GM21786 (cell line): ENCODE measurements around the gene MAST3.

ENCODE experiments used
- ATAC-seq: cut with Tn5 transposase; IDR thresholded peaks from one replicate; pipeline ENCODE4 v1.9.1; 2021; ENCODE audit not compliant: unreplicated experiment

MAST3 gene

GRCh38 chr19:18110609-18111232, 13.1 kb downstream of the MAST3 start:
- ATAC-seq: no peak

- no peak for ATAC-seq
Measured at GRCh38 chr19:18112989-18113478, 15.5 kb downstream of the MAST3 start.

- ATAC-seq: no peak
Measured at GRCh38 chr19:18113827-18114226, 16.2 kb downstream of the MAST3 start.

- ATAC-seq: no peak
Measured at GRCh38 chr19:18114483-18114882, 16.9 kb downstream of the MAST3 start.

- no peak for ATAC-seq
Measured at GRCh38 chr19:18117364-18117691, 19.8 kb downstream of the MAST3 start.

GRCh38 chr19:18117692-18118378, 20.3 kb downstream of the MAST3 start:
- ATAC-seq: peak; percentile 79

GRCh38 chr19:18118420-18119012, 20.9 kb downstream of the MAST3 start:
- no peak for ATAC-seq

GRCh38 chr19:18119013-18119716, 21.6 kb downstream of the MAST3 start:
- ATAC-seq: no peak

- no peak for ATAC-seq
Measured at GRCh38 chr19:18119717-18120105, 22.1 kb downstream of the MAST3 start.

GRCh38 chr19:18120127-18120526, 22.5 kb downstream of the MAST3 start:
- no peak for ATAC-seq

GRCh38 chr19:18121166-18121565, 23.6 kb downstream of the MAST3 start:
- no peak for ATAC-seq

- ATAC-seq: no peak
Measured at GRCh38 chr19:18122424-18122823, 24.8 kb downstream of the MAST3 start.

GRCh38 chr19:18122860-18123795, 25.6 kb downstream of the MAST3 start:
- no peak for ATAC-seq

GRCh38 chr19:18123819-18124218, 26.2 kb downstream of the MAST3 start:
- ATAC-seq: no peak

- ATAC-seq: no peak
Measured at GRCh38 chr19:18126097-18126496, 28.5 kb downstream of the MAST3 start.

GRCh38 chr19:18128044-18128443, 30.5 kb downstream of the MAST3 start:
- ATAC-seq: no peak

- no peak for ATAC-seq
Measured at GRCh38 chr19:18128805-18129204, 31.2 kb downstream of the MAST3 start.

GRCh38 chr19:18130523-18131242, 33.1 kb downstream of the MAST3 start:
- no peak for ATAC-seq

- no peak for ATAC-seq
Measured at GRCh38 chr19:18131841-18132596, 34.4 kb downstream of the MAST3 start.
